GM23338 (cell line): ENCODE results near the gene SUGCT.

Source experiments
- CREB1 ChIP-seq: fragments of 250-450 bp; sonication (Bioruptor Pico); IDR thresholded peaks from 2 replicates; pipeline ENCODE4 v1.5.0; 2020; ENCODE audit warnings: low read depth, mild to moderate bottlenecking, moderate library complexity
- CTCF ChIP-seq, 2 experiments: fragments of 200-600 bp in 1 of 2; sonication (generic) in 1 of 2; conservative IDR thresholded peaks; 2 replicates each; pipeline versions ENCODE4 v1.5.1 to v1.6.1; 2016 to 2017; ENCODE audit warnings: antibody characterized with exemption in 2 of 2, low read depth in 2 of 2, mild to moderate bottlenecking in 2 of 2, moderate library complexity in 1 of 2
- ETS1 ChIP-seq: IDR thresholded peaks from 2 replicates; pipeline ENCODE4 v1.6.1; 2016; ENCODE audit warnings: antibody characterized with exemption
- EZH2 ChIP-seq: fragments of 200-600 bp; sonication (generic); IDR thresholded peaks from one replicate; pipeline ENCODE4 v1.8.0; 2017; ENCODE audit warnings: antibody characterized with exemption, mild to moderate bottlenecking, low read depth; ENCODE audit not compliant: unreplicated experiment
- EZH2phosphoT487 ChIP-seq: fragments of 200-600 bp; sonication (generic); IDR thresholded peaks from one replicate; pipeline ENCODE4 v1.8.1; 2018; ENCODE audit warnings: antibody characterized with exemption; ENCODE audit not compliant: unreplicated experiment
- JUNB ChIP-seq: IDR thresholded peaks from one replicate; pipeline ENCODE4 v1.6.1; 2016; ENCODE audit warnings: antibody characterized with exemption; ENCODE audit not compliant: unreplicated experiment
- NANOG ChIP-seq: IDR thresholded peaks from 2 replicates; pipeline ENCODE4 v1.6.1; 2016; ENCODE audit warnings: antibody characterized with exemption, borderline replicate concordance
- POLR2AphosphoS5 ChIP-seq: IDR thresholded peaks from 2 replicates; pipeline ENCODE4 v1.6.1; 2016; ENCODE audit warnings: antibody characterized with exemption, low read depth
- REST ChIP-seq: IDR thresholded peaks from one replicate; pipeline ENCODE4 v1.6.1; 2018; ENCODE audit warnings: antibody characterized with exemption; ENCODE audit not compliant: unreplicated experiment
- STAT1 ChIP-seq: IDR thresholded peaks from one replicate; pipeline ENCODE4 v1.6.1; 2016; ENCODE audit warnings: antibody characterized with exemption; ENCODE audit not compliant: unreplicated experiment
- ZNF114 ChIP-seq: fragments of 250-450 bp; sonication (Bioruptor Pico); IDR thresholded peaks from 2 replicates; pipeline ENCODE4 v1.5.0; 2020; ENCODE audit warnings: mild to moderate bottlenecking, moderate library complexity
- ZNF331 ChIP-seq: fragments of 250-450 bp; sonication (Bioruptor Pico); IDR thresholded peaks from 2 replicates; pipeline ENCODE4 v1.5.0; 2020; ENCODE audit warnings: low read depth, mild to moderate bottlenecking, moderate library complexity
- ZNF462 ChIP-seq: fragments of 250-450 bp; sonication (Bioruptor Pico); IDR thresholded peaks from 2 replicates; pipeline ENCODE4 v1.5.0; 2020; ENCODE audit warnings: mild to moderate bottlenecking, moderate library complexity

- no peak for TF ChIP-seq POLR2AphosphoS5
- no peak for TF ChIP-seq CTCF (conservative IDR thresholded peaks at IDR 0.05; ENCODE audit: low read depth in 2 of 2)
- TF ChIP-seq EZH2 = no peak
- TF ChIP-seq NANOG = no peak
- TF ChIP-seq REST = no peak
- TF ChIP-seq CREB1 = no peak
- no peak for TF ChIP-seq EZH2phosphoT487
- no peak for TF ChIP-seq ZNF331 (CRISPR knock-in tag)
- no peak for TF ChIP-seq ZNF114
- TF ChIP-seq ETS1 = no peak
- no peak for TF ChIP-seq JUNB
- no peak for TF ChIP-seq ZNF462 (CRISPR knock-in tag)
- no peak for TF ChIP-seq STAT1
These were observed 169.2 kb downstream of the SUGCT start for GRCh38 chr7:40303996-40304395.
